COLO668 (cell line): ENCODE data around the gene DOCK8.

ENCODE experiments used
- DNase-seq: peaks from one replicate; lab custom pipeline; 2025; ENCODE audit not compliant: unreplicated experiment; lab: John Stamatoyannopoulos, UW

DOCK8 gene

DNA sequence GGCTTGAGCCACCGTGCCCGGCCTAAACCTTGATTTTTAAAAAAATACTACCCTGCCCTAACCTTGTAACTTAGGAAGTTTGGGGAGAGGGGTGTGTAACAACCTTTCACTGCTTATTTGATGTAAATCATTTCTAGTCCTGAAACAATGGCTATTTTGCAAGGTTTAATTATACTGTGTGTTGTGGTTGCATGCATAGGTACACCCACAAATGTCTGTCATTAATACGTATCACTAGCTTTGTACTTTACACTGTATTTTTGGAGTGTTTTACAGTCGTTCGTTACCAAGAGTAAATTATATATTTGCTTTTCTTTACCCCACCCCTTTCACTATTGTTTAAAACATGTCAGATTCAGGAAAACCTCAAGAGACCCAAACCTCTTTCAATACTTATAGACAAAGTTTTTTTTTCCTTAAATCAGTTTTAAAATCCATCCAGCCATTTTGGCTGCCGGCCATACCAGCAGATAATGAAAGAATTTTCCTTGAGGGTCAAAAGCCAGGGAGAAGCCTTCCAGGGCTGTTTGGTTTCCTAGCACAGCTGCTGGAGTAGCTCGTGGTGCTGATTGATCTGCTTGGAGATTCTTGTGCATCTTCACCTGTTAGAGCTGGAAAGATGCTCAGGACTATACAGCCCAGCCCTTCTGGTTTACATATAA is 50.7 kb downstream of the DOCK8 start:
- no peak for DNase-seq

DNA sequence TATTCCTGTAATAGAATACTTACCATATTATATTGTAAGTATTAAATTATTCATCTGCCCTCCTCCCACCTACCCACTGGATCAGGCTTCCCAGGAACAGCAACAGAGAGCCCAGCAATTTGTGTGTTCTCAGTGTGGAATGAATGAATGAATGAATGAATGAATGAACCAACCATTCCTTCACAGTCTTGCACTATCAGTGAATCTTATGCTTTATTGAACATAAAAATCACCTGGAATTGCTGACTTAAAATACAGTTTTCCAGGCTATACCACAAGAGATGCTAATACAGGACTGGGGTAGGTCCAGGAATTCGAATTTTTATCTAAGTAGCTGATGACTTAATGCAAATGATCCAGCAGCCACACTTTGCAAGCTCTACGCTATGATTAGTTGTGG is 51.6 kb downstream of the DOCK8 start:
- no peak for DNase-seq

GRCh38 chr9:268616-269015 is 54.0 kb downstream of the DOCK8 start:
- DNase-seq: no peak

- no peak for DNase-seq
These were observed 54.5 kb downstream of the DOCK8 start for GRCh38 chr9:269081-269711.

GRCh38 chr9:270657-271237 is 56.1 kb downstream of the DOCK8 start:
- DNase-seq: no peak

GRCh38 chr9:272251-273213 is 57.9 kb downstream of the DOCK8 start:
- DNase-seq: no peak

DNA sequence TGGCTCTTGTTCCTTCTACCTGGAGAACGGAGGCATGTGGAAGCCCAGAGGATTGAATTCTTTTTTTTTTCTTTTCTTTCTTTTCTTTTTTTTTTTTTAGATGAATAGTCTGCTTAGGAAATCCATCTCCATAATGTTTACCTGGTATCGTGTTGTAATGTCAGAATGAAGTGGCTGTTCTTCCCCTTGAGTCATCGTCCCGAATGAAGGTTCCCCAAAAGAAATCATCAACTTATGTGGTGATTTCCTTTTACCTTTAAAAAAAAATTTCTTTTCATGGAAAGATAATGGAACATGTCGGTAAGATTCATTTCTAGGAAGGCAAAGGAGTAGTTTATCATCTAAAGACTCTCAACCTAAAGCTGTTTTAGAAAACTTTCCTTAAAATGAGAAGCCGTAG is 59.7 kb downstream of the DOCK8 start:
- DNase-seq: no peak

- DNase-seq: no peak
These were observed 63.1 kb downstream of the DOCK8 start for GRCh38 chr9:277601-278295.

DNA sequence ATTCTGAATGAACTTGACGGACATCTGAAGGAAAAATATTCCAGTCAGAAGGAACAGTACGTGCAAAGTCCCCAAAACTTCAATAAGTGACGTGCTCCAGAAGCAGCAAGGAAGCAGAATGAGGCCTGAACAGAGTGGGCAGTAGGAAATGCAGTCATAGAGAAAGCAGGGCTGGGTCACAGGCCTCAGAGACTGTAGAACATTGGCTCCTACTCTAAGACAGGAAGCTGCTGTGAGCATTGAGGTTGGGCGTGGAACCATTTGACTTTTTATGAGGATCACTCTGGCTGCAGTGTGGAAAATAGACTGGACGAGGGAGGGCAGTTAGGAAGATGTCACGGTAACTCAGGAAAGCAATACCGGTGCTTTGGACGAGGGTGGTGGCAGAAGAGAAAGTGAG is 64.0 kb downstream of the DOCK8 start:
- DNase-seq: no peak

DNA sequence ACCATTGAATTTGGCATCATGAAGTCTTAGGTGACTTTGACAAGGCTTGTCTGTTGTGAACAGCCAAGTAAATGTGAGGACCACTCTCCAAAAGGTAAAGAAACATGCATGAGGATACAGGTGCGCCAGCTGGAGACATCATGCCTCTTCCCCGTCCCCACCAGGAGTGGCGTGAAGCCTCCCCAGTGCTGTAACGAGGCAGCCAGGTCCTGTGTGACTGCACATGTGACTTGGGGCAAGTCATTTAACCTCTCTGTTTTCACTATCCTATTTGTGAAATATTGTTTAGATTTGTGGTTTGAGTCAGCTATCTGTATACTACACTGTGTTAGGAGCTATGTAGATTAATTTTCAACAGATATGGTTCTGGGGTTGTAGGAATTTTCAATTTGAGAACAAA is 65.0 kb downstream of the DOCK8 start:
- no peak for DNase-seq

DNA sequence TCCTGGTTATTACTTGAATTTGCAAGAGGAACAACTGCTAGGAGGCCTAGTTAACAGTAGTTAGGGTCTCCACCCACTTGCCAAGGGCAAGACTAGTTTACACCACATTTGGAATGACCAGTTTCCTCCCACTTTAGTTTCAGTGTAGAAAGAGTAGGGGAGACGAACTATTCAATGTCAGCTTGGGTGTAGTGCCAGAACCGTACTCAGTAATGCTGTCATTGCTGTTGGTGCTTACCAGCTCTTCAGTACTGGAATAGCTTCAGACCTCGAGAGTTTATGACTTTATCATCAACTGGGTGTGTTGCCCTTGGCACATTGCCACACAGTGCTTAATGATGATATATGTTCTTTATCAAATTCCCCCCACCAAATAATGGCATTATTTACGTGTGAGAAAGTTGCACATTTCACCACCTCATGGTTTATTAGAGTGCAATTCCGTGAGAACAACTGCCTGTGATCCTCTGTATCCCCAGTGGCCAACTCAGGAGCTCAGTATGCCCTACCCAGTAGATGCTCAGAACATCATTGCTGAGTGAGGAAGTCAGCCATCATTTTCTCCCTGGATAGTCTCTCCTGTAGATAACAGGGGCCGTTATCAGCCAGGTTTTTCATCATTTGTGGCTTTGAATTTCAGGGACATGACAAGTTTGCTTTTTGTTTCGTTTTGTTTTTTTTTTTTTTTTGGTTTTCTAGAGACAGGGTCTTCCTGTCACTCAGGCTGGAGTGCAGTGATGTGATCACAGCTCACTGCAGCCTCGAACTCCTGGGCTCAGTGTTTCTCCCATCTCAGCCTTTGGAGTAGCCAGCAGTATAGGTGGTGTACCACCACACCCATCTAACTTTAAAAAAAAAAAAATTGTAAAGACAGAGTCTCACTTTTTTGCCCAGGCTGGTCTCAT is 67.3 kb downstream of the DOCK8 start:
- no peak for DNase-seq

- DNase-seq: no peak
These were observed 71.5 kb downstream of the DOCK8 start for GRCh38 chr9:286071-286740.

DNA sequence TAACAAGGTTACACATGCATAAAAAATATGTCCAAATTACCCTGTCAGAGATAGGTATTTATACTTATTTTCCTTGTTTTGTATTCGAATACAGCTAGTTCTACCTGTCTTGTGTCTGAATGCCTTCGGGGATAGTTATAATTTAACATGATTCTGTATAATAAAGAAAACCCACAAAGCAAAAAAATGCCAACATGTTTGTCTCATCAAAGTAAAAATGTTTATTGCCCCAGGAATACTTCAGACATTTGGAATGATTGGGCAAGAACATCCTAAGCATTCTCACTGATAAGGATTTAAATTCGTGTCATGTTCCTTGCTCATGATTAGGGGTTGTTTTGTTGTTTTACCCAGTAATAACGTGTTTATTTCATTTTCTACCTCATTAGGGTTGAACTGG is 74.5 kb downstream of the DOCK8 start:
- DNase-seq: no peak

DNA sequence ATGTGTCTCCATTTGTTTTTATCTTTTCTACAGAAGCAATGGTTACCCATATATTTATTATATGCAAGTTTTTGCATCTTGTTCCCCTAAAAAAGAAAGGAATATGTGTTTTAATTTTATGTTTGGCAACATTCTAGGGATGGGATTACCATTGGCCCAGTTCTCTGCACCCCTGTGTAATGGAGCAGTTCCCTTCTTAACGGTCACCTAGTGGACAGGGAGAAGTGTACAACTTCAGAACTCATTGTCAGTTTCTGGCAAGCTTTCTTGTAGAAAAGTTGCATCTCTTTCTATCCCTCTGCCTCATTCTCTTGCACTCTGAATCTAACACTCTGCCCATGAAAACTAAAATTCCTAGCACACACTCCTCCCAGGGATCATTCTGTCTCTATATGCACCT is 78.2 kb downstream of the DOCK8 start:
- no peak for DNase-seq

DNA sequence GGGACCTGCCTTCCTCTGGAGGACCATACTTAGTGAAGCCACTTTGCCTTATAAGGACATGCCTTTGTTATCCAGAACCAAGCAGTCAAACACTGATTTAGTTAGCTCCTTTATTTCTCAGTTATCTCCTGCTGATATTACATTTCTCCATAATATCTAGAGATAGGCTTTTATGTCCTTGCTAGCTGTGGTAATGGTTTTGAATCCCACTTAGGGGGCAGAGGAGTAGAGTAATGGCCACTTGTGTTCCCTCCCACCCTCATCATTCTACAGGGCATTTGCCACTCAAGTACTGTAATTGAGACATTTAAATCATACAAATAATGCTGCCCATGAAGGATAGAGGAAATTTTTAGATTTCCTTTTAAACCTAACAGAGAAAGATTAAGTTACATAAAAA is 80.9 kb downstream of the DOCK8 start:
- DNase-seq: no peak

- no peak for DNase-seq
These were observed 81.7 kb downstream of the DOCK8 start for GRCh38 chr9:296411-296810.

- no peak for DNase-seq
These were observed 82.7 kb downstream of the DOCK8 start for GRCh38 chr9:297104-297972.

GRCh38 chr9:303502-303901 is 88.8 kb downstream of the DOCK8 start:
- no peak for DNase-seq
